Right lobe of liver (tissue), 4 donors: Measurements from ENCODE around the gene PIK3IP1.

ENCODE experiments used
- CTCF ChIP-seq, 4 donors: fragments of 200-600 bp in 3 of 4; fragments of 450-650 bp in 1 of 4; IDR thresholded peaks; one replicate each; pipeline versions ENCODE4 v1.5.1 to v1.8.0; 2016 to 2022; ENCODE audit warnings: antibody characterized with exemption in 4 of 4, mild to moderate bottlenecking in 2 of 4
- POLR2A ChIP-seq: fragments of 450-650 bp; IDR thresholded peaks from one replicate; pipeline ENCODE4 v1.6.1; 2017; ENCODE audit warnings: antibody characterized with exemption, mild to moderate bottlenecking
- donor health status: DM: no; HTN: no; CAD: no.
- donor health status: DM: no; HTN: no; CAD: no.
- donor health status: DM: no; HTN: yes; CAD: no.

DNA sequence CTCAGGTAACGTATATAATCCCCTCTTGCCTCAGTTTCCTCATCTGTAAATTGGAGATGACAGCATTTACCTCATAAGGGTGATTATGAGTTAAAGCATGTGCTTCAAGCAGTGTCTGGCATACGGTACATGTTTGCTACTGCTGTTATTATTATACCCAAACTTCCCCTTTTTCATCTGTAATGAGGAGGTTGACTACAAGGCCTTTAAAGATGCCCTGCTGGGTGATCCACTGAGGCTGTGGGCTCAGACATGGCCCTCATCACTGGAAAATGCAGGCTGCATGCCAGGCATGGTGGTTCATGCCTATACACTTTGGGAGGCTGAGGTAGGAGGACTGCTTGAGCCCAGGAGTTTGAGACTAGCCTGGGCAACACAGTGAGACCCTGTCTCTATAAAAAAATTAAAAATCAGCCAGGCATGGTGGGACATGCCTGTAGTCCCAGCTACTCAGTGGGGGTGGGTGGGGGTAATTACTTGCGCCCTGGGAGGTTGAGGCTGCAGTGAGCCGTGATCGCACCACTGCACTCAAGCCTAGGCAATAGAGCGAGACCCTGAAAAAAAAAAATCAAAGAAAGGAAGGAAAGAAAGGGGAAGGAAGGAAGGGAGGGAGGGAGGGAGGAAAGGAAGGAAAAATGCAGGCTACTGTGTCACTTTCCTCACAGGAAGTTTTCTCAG, 4.3 kb downstream of the PIK3IP1 start:
- TF ChIP-seq CTCF (IDR thresholded peaks at IDR 0.05): no peak
- no peak for TF ChIP-seq POLR2A
